GM21526 (cell line): ENCODE results near the gene EPHB6.

ENCODE experiments used
- ATAC-seq: cut with Tn5 transposase; IDR thresholded peaks from one replicate; pipeline ENCODE4 v1.9.1; 2021; ENCODE audit warnings: moderate library complexity; ENCODE audit not compliant: unreplicated experiment, low FRiP score

Gene EPHB6

GRCh38 chr7:142916508-142916907 lies 61.6 kb downstream of the EPHB6 start:
- no peak for ATAC-seq

- no peak for ATAC-seq
These were observed 62.6 kb downstream of the EPHB6 start for GRCh38 chr7:142917447-142917846.

- ATAC-seq = no peak
These were observed 64.0 kb downstream of the EPHB6 start for GRCh38 chr7:142918901-142919300.

GRCh38 chr7:142919656-142920055 lies 64.8 kb downstream of the EPHB6 start:
- no peak for ATAC-seq
